ENCODE data around the gene NRP2.

NRP2 gene

GRCh38 chr2:205754285-205754923, 72.1 kb downstream of the NRP2 start:
- no peak overlapping the region for H3K4me2 ChIP-seq (ENCODE audit: low read length)
- TF ChIP-seq EZH2phosphoT487 (IDR thresholded peaks at IDR 0.05; ENCODE audit: borderline replicate concordance, low read length) (no peak), CTCF (IDR thresholded peaks at IDR 0.05; ENCODE audit: low read depth, low read length, poor library complexity, severe bottlenecking) (no peak)

GRCh38 chr2:205754924-205755321, 72.6 kb downstream of the NRP2 start:
- H3K4me3 ChIP-seq (ENCODE audit: low read length): no peak overlapping the region
- no peaks in the 10 kb centered on the region for H3K79me2 ChIP-seq (ENCODE audit: control insufficient read depth, low read length)
- H3K4me2 ChIP-seq (ENCODE audit: low read length): no peak overlapping the region
- H3K4me1 ChIP-seq (ENCODE audit: control insufficient read depth, low read length): no peaks in the 10 kb centered on the region
- no peaks in the 10 kb centered on the region for H3K27me3 ChIP-seq (ENCODE audit: control insufficient read depth, low read length)
- no peak overlapping the region for H3K27ac ChIP-seq (ENCODE audit: low read depth, low read length)
- no peaks in the 10 kb centered on the region for H3K9me3 ChIP-seq (ENCODE audit: control insufficient read depth, insufficient read depth, low read length)
- no peak for TF ChIP-seq EZH2phosphoT487 (IDR thresholded peaks at IDR 0.05; ENCODE audit: borderline replicate concordance, low read length)
- TF ChIP-seq CTCF (IDR thresholded peaks at IDR 0.05; ENCODE audit: low read depth, low read length, poor library complexity, severe bottlenecking): no peak
- no peaks in the 10 kb centered on the region for H3K9me2 ChIP-seq (replicated peaks; ENCODE audit: control insufficient read depth, low read length)
- H4K20me1 ChIP-seq (ENCODE audit: control insufficient read depth, insufficient read depth, low read depth, low read length): no peaks in the 10 kb centered on the region
- no peaks in the 10 kb centered on the region for H3F3A ChIP-seq (ENCODE audit: control insufficient read depth, insufficient read depth)
- H3K36me3 ChIP-seq (ENCODE audit: control insufficient read depth, low read length): no peaks in the 10 kb centered on the region

More at GRCh38 chr2:205754285-205754923, 72.1 kb downstream of the NRP2 start:
- H3K9me3 ChIP-seq (ENCODE audit: control insufficient read depth, insufficient read depth, low read length): no peaks in the 10 kb centered on the region
- H3K4me3 ChIP-seq (ENCODE audit: low read length): no peak overlapping the region
- H3K4me1 ChIP-seq (ENCODE audit: control insufficient read depth, low read length): no peaks in the 10 kb centered on the region
- H3K27ac ChIP-seq (ENCODE audit: low read depth, low read length): no peak overlapping the region
- no peaks in the 10 kb centered on the region for H3K27me3 ChIP-seq (ENCODE audit: control insufficient read depth, low read length)
- no peaks in the 10 kb centered on the region for H3K9me2 ChIP-seq (replicated peaks; ENCODE audit: control insufficient read depth, low read length)
- H3F3A ChIP-seq (ENCODE audit: control insufficient read depth, insufficient read depth): no peaks in the 10 kb centered on the region
- no peaks in the 10 kb centered on the region for H3K36me3 ChIP-seq (ENCODE audit: control insufficient read depth, low read length)
- no peaks in the 10 kb centered on the region for H3K79me2 ChIP-seq (ENCODE audit: control insufficient read depth, low read length)
- no peaks in the 10 kb centered on the region for H4K20me1 ChIP-seq (ENCODE audit: control insufficient read depth, insufficient read depth, low read depth, low read length)

DNA sequence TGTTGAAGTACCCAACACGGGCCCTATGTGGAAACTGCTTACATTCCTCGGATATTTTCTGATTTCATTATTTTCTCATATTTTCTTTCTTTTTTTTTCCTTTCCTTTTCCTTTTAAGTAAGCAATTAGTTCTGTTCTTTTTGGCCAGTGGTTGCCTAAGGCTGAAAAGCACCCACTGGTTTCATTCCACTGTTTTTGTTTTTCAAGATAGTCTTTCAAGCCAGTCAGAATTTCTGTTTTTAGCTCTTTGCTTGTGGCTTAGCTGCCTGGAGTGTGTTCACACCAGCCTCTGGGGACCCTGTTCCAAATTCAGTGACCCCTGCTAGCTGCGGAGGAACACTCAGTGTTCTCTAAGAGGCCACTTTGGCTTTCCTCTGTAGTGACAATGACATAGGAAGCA, 73.6 kb downstream of the NRP2 start:
- H3K27me3 ChIP-seq (ENCODE audit: control insufficient read depth, low read length): no peaks in the 10 kb centered on the region
- no peak overlapping the region for H3K4me2 ChIP-seq (ENCODE audit: low read length)
- no peaks in the 10 kb centered on the region for H3K4me1 ChIP-seq (ENCODE audit: control insufficient read depth, low read length)
- H3K9me2 ChIP-seq (replicated peaks; ENCODE audit: control insufficient read depth, low read length): no peaks in the 10 kb centered on the region
- no peaks in the 10 kb centered on the region for H3K79me2 ChIP-seq (ENCODE audit: control insufficient read depth, low read length)
- no peak overlapping the region for H3K27ac ChIP-seq (ENCODE audit: low read depth, low read length)
- H3K4me3 ChIP-seq (ENCODE audit: low read length): no peak overlapping the region
- H3F3A ChIP-seq (ENCODE audit: control insufficient read depth, insufficient read depth): no peaks in the 10 kb centered on the region
- no peaks in the 10 kb centered on the region for H4K20me1 ChIP-seq (ENCODE audit: control insufficient read depth, insufficient read depth, low read depth, low read length)
- H3K36me3 ChIP-seq (ENCODE audit: control insufficient read depth, low read length): no peaks in the 10 kb centered on the region
- no peaks in the 10 kb centered on the region for H3K9me3 ChIP-seq (ENCODE audit: control insufficient read depth, insufficient read depth, low read length)
- TF ChIP-seq CTCF (IDR thresholded peaks at IDR 0.05; ENCODE audit: low read depth, low read length, poor library complexity, severe bottlenecking) (no peak), EZH2phosphoT487 (IDR thresholded peaks at IDR 0.05; ENCODE audit: borderline replicate concordance, low read length) (no peak)

All from DOHH2 (cell line).